Activated T-helper 1 cell treated with anti-CD3 and anti-CD28 coated beads, Interleukin-2, amount 50 U/mL, for 16 hours (primary cell): Measurements from ENCODE around the gene ZNF678.

Experiments
- DNase-seq, 2 donors: peaks; one replicate each; pipeline ENCODE4 v3.0.0-alpha.2; 2020; ENCODE audit warnings: low read depth in 1 of 2, low spot score in 1 of 2

Gene ZNF678

GRCh38 chr1:227563324-227564201, at the start of gene ZNF678:
TSS of gene ZNF678 (plus strand) at chr1:227563556. CDS start at chr1:227650992, 87,436 bp downstream.
- DNase-seq, result peak; percentile 58 to 75

GRCh38 chr1:227518876-227519275, 44.5 kb upstream of the ZNF678 start:
- DNase-seq, result no peak

- no peak for DNase-seq
Measured at GRCh38 chr1:227521782-227522181, 41.6 kb upstream of the ZNF678 start.

GRCh38 chr1:227526524-227526923, 36.8 kb upstream of the ZNF678 start:
- no peak for DNase-seq

GRCh38 chr1:227532019-227532619, 31.2 kb upstream of the ZNF678 start:
- no peak for DNase-seq

DNA sequence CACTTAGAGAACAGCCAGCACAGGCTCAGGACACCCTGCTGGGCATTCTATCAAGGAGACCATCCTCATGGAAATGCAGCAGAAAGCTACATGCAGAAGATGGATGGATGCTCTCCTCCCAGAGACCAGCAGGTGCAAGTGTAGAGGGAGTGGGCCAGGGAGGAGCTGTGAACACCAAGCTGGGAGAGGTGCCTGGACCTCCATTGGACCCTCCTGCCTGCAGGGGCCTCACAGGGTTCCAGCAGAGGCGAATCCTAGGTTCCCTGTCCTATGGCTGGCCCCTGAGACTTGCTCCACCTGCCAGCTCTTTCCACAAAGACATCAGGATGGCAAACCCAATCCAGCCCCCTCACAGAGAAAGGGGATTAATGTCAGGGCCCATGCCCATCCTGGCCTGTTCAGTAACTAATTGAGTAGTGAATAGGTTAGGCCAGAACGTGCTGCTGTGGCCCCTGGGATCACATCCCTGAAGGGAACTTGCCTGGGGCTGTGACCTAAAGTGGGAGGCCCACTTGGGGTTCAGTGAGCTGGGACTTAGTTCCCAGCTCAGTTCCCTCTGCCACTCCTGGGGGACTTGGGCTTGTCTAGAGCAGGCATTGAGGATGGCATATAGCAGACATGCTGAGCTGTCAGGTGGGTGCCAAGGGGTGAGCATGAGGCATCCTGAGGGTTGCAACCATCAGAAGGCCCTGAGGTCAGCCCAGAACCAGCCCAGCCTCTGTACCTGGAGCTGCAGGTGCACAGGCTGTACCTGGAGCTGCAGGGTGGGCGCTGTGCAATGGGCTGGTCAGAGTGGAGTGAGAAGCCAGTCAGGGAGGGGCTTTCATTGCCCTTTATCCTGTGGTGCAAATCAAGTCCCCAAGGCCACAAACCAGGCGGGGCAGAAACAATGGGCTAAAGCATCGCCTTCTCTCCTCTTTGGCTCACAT, 22.9 kb upstream of the ZNF678 start:
- no peak for DNase-seq

- DNase-seq, result no peak
Measured at GRCh38 chr1:227541129-227541528, 22.2 kb upstream of the ZNF678 start.

GRCh38 chr1:227541796-227542152, 21.6 kb upstream of the ZNF678 start:
- DNase-seq, result no peak

- DNase-seq, result peak; percentile 78 to 85
Measured at GRCh38 chr1:227542153-227543120, 20.9 kb upstream of the ZNF678 start.

- DNase-seq, result no peak
Measured at GRCh38 chr1:227543283-227544066, 19.9 kb upstream of the ZNF678 start.

DNA sequence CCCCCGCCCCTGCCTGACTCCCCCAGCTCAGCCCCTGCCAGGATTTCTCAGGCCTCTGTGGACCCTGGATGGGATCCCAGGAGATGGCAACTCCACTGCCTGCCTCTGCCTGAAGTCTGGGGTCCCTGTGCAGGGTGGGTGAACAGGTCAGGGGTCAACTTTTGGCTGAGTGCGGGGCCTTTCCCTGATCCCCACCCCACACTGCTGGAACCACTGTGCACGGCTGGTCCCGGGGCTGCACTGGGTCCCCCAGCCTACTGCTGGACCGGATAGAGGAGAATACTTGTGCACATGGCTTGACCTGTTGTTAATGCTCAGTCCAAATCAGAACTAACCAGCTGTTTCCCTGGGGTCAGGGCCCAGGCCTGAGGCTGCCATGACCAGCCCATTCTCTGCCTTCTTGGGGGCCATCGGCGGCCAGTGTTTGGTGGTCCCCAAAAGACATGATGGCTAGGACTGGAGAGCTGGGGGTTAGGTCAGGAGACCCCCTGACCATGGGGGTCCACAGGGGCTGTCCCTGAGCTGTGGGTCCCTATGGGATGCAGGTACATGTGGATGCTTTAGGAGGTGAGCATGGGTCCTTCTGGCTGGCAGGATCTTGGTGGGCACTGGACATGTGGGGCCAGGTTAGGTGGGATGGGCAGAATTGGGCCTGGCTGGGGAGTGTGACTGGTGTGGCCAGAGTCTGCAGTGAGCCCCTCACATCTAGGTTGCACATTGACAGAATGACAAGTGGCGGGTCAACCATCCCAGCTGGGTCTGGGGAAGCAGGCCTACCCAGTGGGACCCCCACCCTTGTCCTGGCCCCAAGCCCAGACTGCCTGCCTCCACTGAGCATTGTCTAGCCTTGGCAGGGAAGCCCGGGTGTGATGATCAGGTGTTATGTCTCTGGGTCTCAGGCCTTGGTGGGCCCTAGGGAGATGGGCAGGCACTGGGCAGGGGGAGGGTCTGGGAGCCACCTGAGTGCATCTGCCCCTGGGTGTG, 19.0 kb upstream of the ZNF678 start:
- no peak for DNase-seq

- DNase-seq, result no peak
Measured at GRCh38 chr1:227545361-227545760, 18.0 kb upstream of the ZNF678 start.

GRCh38 chr1:227546059-227546458, 17.3 kb upstream of the ZNF678 start:
- DNase-seq, result no peak

- DNase-seq, result no peak
Measured at GRCh38 chr1:227546598-227547309, 16.6 kb upstream of the ZNF678 start.

GRCh38 chr1:227547310-227548118, 15.8 kb upstream of the ZNF678 start:
- DNase-seq, result no peak

- no peak for DNase-seq
Measured at GRCh38 chr1:227548119-227548397, 15.3 kb upstream of the ZNF678 start.

GRCh38 chr1:227548448-227548847, 14.9 kb upstream of the ZNF678 start:
- no peak for DNase-seq
